HFF-Myc (cell line): Measurements from ENCODE around the gene STK4.

Source experiments
- DNase-seq: peaks from one replicate; pipeline ENCODE4 v3.0.0-alpha.2; 2011; ENCODE audit warnings: low read depth; ENCODE audit errors: extremely low read depth
- H3K4me3 ChIP-seq: replicated peaks from 2 replicates; pipeline ENCODE4 v1.5.1; 2011; ENCODE audit warnings: low read depth, mild to moderate bottlenecking, control low read depth, low read length
- CTCF ChIP-seq: IDR thresholded peaks from 2 replicates; pipeline ENCODE4 v1.5.1; 2012; ENCODE audit warnings: mild to moderate bottlenecking, low read depth, low read length, control low read depth; ENCODE audit errors: missing control alignments

STK4 gene

DNA sequence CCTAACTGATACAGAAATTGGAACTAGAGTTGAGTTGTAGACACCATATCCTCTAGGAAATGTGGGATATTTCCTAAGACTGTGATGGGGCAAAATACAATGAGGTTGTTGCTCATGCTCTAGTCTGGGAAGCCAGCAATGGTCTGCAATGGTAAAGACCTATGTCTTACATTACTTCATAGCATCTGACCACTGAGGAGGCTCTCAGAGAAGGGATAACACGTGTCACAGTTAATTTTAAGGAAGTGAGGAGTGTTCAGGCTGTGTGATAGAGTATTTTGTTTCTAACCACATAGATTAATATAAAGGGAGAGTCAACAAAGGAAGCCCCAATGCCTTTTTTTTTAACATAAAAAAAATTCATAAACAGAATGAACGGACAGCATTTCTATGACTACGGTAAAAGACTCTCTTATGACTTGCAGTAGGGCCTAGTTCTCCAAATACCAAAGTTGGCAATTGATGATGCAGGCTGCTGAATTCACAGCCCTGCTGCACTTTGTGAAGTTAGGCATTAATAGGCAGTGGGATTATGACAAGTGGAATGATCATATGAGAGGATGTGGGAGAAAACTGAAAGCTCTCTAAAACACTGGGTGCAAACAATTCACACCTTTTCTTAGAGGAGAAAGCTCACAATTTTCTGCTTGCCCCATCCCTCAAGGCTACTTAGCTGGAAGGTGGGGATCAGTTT lies 120.9 kb downstream of the STK4 start:
- no peak overlapping the region for H3K4me3 ChIP-seq
- DNase-seq, result no peak
- TF ChIP-seq CTCF, result no peak

DNA sequence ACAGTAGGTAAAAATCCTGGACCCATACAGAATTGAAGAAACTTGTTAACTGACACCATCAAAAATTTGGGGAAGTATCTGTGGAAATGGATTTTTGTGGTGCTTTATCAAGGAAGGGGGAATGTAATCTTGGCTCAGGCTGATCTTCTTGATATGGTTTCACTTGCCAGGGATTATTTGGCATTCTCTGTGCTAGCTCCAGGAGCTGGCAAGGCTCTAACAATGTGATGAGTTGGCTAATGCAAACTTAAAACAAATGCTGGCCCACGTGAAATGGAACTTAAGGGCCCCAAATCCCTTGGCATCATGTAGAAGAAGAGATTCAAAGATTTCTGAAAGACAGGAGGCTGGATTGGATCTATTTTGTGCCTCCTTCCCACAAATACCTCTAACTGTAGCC lies 121.5 kb downstream of the STK4 start:
- no peak for TF ChIP-seq CTCF
- no peak overlapping the region for H3K4me3 ChIP-seq
- no peak for DNase-seq

DNA sequence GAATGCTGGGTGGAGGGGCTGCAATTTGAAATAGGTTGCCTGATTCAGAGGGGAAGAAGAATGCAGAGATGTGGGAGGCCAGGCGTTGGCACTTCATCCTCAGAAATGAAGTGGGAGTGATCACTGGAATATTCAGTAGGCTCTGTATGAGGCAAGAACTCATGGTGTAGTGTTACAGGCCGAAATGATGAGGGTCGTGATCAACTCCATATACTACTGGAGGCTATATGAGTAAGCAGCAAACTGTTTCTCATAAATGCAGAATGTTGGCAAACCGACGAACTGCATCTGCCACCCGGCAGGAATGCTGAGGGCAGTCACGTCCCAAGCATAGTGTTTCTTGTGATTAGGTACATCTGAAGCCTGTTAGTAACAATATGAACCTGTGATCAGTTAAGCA lies 121.9 kb downstream of the STK4 start:
- peak; percentile 86 for DNase-seq
- TF ChIP-seq CTCF, result no peak
- no peak overlapping the region for H3K4me3 ChIP-seq

DNA sequence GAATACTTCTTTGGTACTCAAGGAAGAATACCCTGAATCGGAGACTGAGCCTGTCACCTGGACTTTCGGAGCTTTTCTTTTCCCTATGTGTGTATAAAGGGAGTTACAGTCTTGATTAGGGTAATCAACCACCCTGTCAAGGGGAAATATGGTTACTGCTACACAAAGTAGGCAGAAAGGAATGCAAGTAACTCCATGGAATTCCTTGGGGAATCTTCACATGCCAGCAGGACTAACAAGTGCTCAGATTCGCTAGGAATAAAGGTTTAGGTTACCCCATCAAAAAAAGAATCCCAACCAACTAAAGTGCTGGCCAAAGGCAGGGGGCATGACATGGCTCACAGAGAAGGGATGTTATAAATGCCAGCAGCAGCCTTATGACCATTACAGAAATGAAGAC lies 124.2 kb downstream of the STK4 start:
- no peak for TF ChIP-seq CTCF
- no peak overlapping the region for H3K4me3 ChIP-seq
- no peak for DNase-seq

GRCh38 chr20:45091366-45091765 lies 125.1 kb downstream of the STK4 start:
- no peak for DNase-seq
- TF ChIP-seq CTCF, result no peak
- no peak overlapping the region for H3K4me3 ChIP-seq

GRCh38 chr20:45092898-45093297 lies 126.6 kb downstream of the STK4 start:
- H3K4me3 ChIP-seq, result no peak overlapping the region
- no peak for TF ChIP-seq CTCF
- DNase-seq, result no peak

DNA sequence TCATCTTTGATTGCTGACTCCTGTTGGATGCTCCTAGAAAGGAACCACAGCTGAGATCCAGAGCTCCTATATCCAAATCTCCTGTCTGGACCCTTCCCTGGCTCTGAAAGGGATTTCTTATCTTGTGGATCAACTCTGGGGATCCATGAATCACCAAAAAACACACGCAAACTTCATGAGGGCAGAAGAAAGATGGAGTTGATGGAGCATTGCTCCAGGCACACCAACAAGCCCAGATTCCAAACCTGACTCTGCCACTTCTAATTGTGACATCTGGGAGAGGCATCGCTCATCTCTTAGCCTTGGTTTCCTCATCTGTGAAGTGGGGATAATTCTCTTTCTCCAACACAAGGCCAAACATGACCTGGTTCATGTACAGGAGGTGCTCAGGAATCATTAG lies 127.9 kb downstream of the STK4 start:
- DNase-seq, result no peak
- no peak for TF ChIP-seq CTCF
- H3K4me3 ChIP-seq, result no peak overlapping the region
